ENCODE data around the gene PLIN3.
"Not testable (repeated sequence)": the region's sequence is repeated elsewhere in the genome, so short reads cannot be mapped to it uniquely, and the experiment has no call there.

Gene PLIN3

DNA sequence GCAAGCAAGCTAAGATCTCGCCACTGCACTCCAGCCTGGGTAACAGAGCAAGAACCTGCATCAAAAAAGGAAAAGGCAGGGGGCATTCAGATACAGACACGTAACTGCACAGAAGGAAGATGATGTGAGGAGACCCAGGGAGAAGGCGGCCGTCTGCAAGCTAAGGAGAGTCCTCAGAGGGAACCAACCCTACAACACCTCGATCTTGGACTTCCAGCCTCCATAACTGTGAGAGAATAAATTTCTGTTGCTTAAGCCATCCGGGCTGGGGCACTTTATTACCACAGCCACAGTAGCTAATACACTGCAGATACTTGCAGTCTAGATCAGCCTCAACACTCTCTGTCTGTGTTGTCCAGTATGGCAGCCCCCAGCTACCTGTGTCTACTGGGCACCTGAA, 43.9 kb downstream of the PLIN3 start:
- Histone ChIP-seq H3K27ac (ENCODE audit: low read depth, low read length, severe bottlenecking) (no peak overlapping the region), H3K36me3 (ENCODE audit: control insufficient read depth, insufficient read depth, low read length) (no peaks in the 10 kb centered on the region), H3K9me3 (ENCODE audit: control insufficient read depth, low read length) (no peaks in the 10 kb centered on the region), H3K4me3 (ENCODE audit: extremely low read depth, insufficient read depth, low read length, poor library complexity, severe bottlenecking) (no peak overlapping the region), H3K4me1 (ENCODE audit: control insufficient read depth, insufficient read depth, low read length, poor library complexity, severe bottlenecking) (no peaks in the 10 kb centered on the region)
- WGBS, 2 experiments (ENCODE audit: insufficient coverage in 2 of 2): 76 to 96% methylated on average over 3 to 5 of the region's 6 CpGs

DNA sequence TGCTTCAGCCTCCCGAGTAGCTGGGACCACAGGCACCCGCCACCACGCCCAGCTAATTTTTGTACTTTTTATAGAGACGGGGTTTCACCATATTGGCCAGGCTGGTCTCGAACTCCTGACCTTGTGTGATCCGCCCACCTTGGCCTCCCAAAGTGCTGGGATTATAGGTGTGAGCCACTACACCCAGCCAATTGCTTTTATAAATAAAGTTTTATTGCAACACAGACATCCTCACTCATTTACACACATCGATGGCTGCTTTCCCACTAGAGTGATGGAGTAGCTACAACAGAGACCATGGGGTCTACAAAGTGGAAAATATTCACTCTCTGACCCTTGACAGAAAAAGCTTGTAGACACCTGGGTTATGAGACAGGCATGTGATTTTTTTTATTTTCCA, 45.1 kb downstream of the PLIN3 start:
- H3K4me3 ChIP-seq (ENCODE audit: extremely low read depth, insufficient read depth, low read length, poor library complexity, severe bottlenecking); H3K4me1 ChIP-seq (ENCODE audit: control insufficient read depth, insufficient read depth, low read length, poor library complexity, severe bottlenecking); H3K36me3 ChIP-seq (ENCODE audit: control insufficient read depth, insufficient read depth, low read length); H3K27ac ChIP-seq (ENCODE audit: low read depth, low read length, severe bottlenecking); H3K9me3 ChIP-seq (ENCODE audit: control insufficient read depth, low read length): not testable (repeated sequence)
- WGBS, 2 experiments (ENCODE audit: insufficient coverage in 2 of 2): 100% methylated on average over 4 to 6 of the region's 7 CpGs

DNA sequence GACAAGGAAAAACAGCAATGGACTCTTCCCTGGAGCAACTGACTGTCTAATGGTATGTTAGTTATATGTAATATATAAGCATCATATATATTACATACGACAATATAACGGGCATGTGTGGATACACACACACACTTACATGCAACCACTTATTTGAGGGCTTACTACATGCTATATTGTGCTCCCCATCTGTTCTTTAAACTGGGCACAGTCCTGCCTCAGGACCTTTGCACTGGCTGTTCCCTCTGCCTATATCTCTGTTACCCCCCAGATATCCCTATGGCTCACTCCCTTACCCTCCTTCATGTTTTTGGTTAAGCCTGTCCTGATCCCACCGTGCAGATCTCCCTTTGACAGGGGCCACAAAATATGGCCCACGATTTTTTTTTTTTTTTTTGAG, 46.2 kb downstream of the PLIN3 start:
- WGBS, 2 experiments (ENCODE audit: insufficient coverage in 2 of 2): 48 to 56% methylated on average over 2 of the region's 4 CpGs
- Histone ChIP-seq H3K36me3 (ENCODE audit: control insufficient read depth, insufficient read depth, low read length) (peaks cover 15% of the 10 kb centered on the region), H3K27ac (ENCODE audit: low read depth, low read length, severe bottlenecking) (no peak overlapping the region), H3K4me1 (ENCODE audit: control insufficient read depth, insufficient read depth, low read length, poor library complexity, severe bottlenecking) (no peaks in the 10 kb centered on the region), H3K4me3 (ENCODE audit: extremely low read depth, insufficient read depth, low read length, poor library complexity, severe bottlenecking) (no peak overlapping the region), H3K9me3 (ENCODE audit: control insufficient read depth, low read length) (no peaks in the 10 kb centered on the region)

DNA sequence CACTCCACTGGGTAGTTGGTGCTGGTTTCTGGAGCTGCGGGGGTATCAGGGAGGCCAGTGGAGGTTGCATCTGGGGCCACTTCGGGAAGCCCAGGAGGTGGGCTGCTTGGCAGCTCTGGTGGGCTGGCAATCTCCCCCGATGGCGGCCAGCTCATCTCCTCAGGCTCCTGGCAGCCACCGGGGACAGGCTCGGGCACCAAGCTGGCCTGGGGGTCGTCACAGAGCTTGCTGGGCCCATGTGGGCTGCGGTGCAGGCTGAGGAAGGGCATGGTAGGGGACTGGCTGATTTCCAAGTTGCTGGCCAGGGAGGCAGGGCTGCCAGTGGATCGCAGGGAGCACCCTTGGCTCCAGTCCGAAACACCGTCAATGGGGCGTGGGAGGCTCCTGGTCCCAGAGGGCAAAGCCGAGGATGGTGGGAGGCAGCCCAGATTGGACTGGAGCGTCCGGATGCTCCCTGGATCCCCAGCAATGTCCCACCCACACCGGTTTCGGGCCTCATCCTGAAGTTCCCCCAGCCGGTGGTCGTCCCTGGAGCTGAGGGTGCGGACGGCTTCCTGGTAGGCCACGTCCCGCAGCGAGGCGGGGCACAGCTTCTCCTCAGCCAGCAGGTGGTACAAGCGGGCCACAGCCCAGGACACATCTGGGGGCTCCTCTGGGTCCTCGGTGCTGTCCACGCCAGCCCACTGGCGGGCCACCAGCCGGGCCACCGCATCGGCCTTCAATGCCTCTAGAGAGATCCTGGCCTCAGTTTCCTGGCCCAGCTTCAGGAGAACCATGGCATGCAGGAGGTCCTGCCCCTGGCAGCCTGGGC, 49.8 kb downstream of the PLIN3 start:
- WGBS, 2 experiments (ENCODE audit: insufficient coverage in 2 of 2): 90 to 97% methylated on average over 24 to 31 of the region's 32 CpGs
- H3K9me3 ChIP-seq (ENCODE audit: control insufficient read depth, low read length): no peaks in the 10 kb centered on the region
- peaks cover 19% of the 10 kb centered on the region for H3K36me3 ChIP-seq (ENCODE audit: control insufficient read depth, insufficient read depth, low read length)
- H3K27ac ChIP-seq (ENCODE audit: low read depth, low read length, severe bottlenecking): no peak overlapping the region
- no peak overlapping the region for H3K4me3 ChIP-seq (ENCODE audit: extremely low read depth, insufficient read depth, low read length, poor library complexity, severe bottlenecking)
- peaks cover 3% of the 10 kb centered on the region for H3K4me1 ChIP-seq (ENCODE audit: control insufficient read depth, insufficient read depth, low read length, poor library complexity, severe bottlenecking)

DNA sequence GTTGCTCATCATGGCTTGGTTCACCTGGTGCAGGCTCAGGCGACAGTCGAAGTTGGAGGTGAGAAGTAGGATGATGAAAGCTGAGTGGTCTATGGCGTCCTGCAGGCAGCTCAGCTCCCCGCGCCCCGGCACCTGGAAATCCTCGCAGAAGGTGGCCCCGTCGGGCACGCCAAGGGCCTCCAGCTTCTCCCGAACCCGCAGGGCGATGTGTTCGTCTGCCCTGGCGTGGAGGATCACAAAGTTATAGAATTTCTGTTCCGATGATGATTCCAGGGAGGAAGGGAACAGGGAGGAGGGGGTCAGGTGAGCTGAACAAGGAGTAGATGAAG, 50.6 kb downstream of the PLIN3 start:
- Histone ChIP-seq H3K36me3 (ENCODE audit: control insufficient read depth, insufficient read depth, low read length) (peaks cover 19% of the 10 kb centered on the region), H3K4me1 (ENCODE audit: control insufficient read depth, insufficient read depth, low read length, poor library complexity, severe bottlenecking) (peaks cover 5% of the 10 kb centered on the region), H3K4me3 (ENCODE audit: extremely low read depth, insufficient read depth, low read length, poor library complexity, severe bottlenecking) (no peak overlapping the region), H3K9me3 (ENCODE audit: control insufficient read depth, low read length) (no peaks in the 10 kb centered on the region), H3K27ac (ENCODE audit: low read depth, low read length, severe bottlenecking) (no peak overlapping the region)
- WGBS, 2 experiments (ENCODE audit: insufficient coverage in 2 of 2): 95 to 98% methylated on average over 12 to 16 of the region's 16 CpGs

DNA sequence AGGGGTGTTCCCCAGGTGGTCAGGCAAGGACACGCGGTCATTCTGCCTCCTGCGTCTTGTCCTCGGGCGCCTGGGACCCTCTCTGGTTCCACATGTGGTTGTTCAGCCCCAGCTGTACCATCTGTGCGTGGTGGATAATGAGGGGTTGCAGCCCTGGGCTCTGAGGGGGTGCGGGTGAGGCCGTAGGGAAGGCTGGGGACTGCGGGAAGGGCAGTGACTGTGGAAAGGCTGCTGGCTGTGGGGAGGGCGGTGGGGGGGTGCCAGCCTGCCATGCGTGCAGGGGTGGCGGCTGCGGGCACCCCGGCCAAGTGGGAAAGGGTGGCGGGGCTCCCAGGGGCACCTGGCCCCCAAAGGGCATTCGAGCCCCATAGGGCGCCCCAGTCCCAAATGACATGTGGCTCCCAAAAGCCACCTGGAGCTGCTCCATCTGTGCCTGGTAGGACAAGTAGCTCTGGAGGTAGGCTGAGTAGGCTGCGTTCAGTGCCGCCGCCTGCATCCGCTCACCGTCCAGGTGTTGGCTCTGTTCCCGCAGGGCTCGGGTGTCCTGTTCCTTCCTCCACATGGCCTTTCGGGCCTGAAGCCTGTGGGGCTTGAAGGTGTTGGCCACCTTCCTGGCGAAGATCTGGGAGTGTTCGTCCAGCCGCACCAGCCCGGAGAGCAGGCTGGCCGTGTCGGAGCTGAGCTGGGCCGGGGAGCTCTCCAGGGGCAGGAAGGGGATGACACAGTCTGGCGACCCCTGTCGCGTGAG, 51.1 kb downstream of the PLIN3 start:
- no peak overlapping the region for H3K4me3 ChIP-seq (ENCODE audit: extremely low read depth, insufficient read depth, low read length, poor library complexity, severe bottlenecking)
- H3K36me3 ChIP-seq (ENCODE audit: control insufficient read depth, insufficient read depth, low read length): peaks cover 19% of the 10 kb centered on the region
- WGBS, 2 experiments (ENCODE audit: insufficient coverage in 2 of 2): 94 to 97% methylated on average over 26 to 33 of the region's 35 CpGs
- no peak overlapping the region for H3K27ac ChIP-seq (ENCODE audit: low read depth, low read length, severe bottlenecking)
- H3K9me3 ChIP-seq (ENCODE audit: control insufficient read depth, low read length): no peaks in the 10 kb centered on the region
- peaks cover 5% of the 10 kb centered on the region for H3K4me1 ChIP-seq (ENCODE audit: control insufficient read depth, insufficient read depth, low read length, poor library complexity, severe bottlenecking)

DNA sequence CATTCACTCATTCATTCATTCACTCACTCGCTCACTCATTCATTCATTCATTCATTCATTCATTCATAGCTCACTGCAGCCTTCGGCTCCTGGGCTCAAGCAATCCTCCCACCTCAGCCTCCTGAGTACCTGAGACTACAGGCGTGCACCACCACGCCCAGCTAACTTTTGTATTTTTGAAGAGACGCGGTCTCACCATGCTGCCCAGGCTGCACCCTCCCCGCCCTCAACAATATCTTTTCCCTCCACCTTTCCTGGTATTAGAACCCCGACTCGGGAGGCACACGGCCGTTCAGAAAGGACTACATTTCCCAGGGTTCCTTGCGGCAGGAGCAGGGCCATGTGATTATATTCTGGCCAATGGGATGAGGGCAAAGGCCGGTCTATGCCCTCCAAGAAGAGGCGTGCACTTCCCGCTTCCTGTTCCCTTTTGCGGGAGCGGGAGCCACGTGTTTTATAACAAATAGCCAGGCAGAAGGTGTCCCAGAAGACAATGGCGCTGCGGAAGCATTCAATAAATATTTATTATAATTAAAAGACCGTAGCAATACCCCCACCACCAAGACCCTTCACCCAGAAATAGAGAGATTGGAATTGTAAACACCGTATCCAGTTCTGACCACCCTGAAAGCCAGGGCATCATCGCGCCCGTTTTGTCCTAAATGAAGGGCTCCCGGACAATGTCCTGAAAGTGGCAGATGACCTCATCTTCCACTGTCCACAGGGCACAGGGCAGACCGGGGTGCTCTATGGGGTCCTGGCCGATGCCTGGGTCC, 51.9 kb downstream of the PLIN3 start:
- WGBS, 2 experiments (ENCODE audit: insufficient coverage in 2 of 2): 50 to 52% methylated on average over 21 to 24 of the region's 28 CpGs
- H3K4me3 ChIP-seq (ENCODE audit: extremely low read depth, insufficient read depth, low read length, poor library complexity, severe bottlenecking): no peak overlapping the region
- H3K36me3 ChIP-seq (ENCODE audit: control insufficient read depth, insufficient read depth, low read length): peaks cover 19% of the 10 kb centered on the region
- H3K4me1 ChIP-seq (ENCODE audit: control insufficient read depth, insufficient read depth, low read length, poor library complexity, severe bottlenecking): peaks cover 5% of the 10 kb centered on the region
- H3K27ac ChIP-seq (ENCODE audit: low read depth, low read length, severe bottlenecking): no peak overlapping the region
- H3K9me3 ChIP-seq (ENCODE audit: control insufficient read depth, low read length): no peaks in the 10 kb centered on the region

DNA sequence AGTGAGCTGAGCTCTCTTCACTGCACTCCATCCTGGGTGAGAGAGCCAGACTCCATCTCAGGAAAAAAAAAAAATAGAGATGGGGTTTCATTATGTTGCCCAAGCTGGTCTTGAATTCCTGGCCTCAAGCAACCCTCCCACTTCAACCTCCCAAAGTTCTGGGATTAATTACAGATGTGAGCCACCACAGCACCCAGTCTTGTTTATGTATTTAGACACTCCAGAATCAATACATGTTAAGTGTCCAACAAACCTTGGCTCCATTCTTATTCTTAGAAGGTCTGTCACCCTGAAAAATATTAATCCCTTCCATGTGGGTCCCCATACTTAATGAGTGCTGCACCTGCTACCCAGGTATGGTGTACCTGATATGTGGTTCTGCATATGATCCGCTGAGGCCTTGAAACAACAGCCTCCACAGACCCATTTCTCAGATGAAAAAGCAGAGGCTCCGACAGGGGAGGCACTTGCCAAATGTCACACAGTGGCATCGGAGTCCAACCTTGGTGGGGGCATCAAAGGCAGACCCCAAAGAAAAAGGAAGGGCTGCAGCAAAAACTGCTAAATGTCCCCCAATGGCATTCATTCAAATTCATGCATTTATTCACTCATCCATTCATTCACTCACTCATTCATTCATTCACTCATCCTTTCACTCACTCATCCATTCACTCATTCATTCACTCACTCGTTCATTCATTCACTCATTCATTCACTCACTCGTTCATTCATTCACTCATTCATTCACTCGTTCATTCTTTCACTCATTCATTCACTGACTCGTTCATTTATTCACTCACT, 52.6 kb downstream of the PLIN3 start:
- H3K9me3 ChIP-seq (ENCODE audit: control insufficient read depth, low read length): no peaks in the 10 kb centered on the region
- WGBS, 2 experiments (ENCODE audit: insufficient coverage in 2 of 2): 77 to 78% methylated on average over 6 to 7 of the region's 7 CpGs
- peaks cover 5% of the 10 kb centered on the region for H3K4me1 ChIP-seq (ENCODE audit: control insufficient read depth, insufficient read depth, low read length, poor library complexity, severe bottlenecking)
- H3K4me3 ChIP-seq (ENCODE audit: extremely low read depth, insufficient read depth, low read length, poor library complexity, severe bottlenecking): no peak overlapping the region
- peaks cover 19% of the 10 kb centered on the region for H3K36me3 ChIP-seq (ENCODE audit: control insufficient read depth, insufficient read depth, low read length)
- H3K27ac ChIP-seq (ENCODE audit: low read depth, low read length, severe bottlenecking): no peak overlapping the region

DNA sequence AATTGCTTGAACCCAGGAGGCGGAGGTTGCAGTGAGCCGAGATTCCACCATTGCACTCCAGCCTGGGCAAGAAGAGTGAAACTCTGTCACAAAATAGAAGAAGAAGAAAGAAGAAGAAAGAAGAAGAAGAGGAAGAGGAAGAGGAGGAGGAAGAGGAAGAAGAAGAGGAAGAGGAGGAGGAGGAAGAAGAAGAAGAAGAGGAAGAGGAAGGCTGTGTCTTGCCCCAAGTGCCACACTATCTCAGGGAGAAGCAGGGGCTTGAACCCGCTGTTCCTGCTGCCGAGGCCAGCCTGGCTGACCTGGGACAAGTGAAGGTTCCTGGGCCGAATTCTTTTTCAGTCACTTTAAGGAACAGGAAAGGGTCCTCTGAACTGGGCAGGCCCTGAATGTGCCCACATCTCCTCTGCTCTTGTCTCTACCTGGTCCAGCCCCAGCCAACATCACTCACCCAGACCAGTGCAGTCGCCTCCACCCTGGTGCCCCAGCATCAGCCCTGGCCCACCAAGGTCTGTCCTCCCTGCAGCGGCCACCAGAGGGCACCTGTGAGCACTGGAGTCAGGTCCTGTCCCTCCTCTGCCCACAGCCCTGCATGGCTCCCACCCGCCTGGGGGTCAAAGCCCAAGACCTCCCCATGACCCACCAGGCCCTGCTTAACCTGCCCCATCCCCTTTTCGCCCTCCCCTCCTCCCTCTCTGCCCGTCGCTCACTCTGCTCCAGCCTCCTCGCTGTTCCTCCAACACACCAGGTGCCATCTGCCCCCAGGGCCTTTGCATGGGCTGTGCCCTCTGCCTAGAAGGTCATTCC, 55.9 kb downstream of the PLIN3 start:
- Histone ChIP-seq H3K4me3 (ENCODE audit: extremely low read depth, insufficient read depth, low read length, poor library complexity, severe bottlenecking) (no peak overlapping the region), H3K27ac (ENCODE audit: low read depth, low read length, severe bottlenecking) (no peak overlapping the region), H3K9me3 (ENCODE audit: control insufficient read depth, low read length) (no peaks in the 10 kb centered on the region), H3K36me3 (ENCODE audit: control insufficient read depth, insufficient read depth, low read length) (peaks cover 7% of the 10 kb centered on the region), H3K4me1 (ENCODE audit: control insufficient read depth, insufficient read depth, low read length, poor library complexity, severe bottlenecking) (peaks cover 5% of the 10 kb centered on the region)
- 77 to 78% methylated on average over 10 to 11 of the region's 12 CpGs for WGBS, 2 experiments (ENCODE audit: insufficient coverage in 2 of 2)
